ENCODE data around the gene DIP2C.
"Not testable (repeated sequence)": the region's sequence is repeated elsewhere in the genome, so short reads cannot be mapped to it uniquely, and the experiment has no call there.

Gene DIP2C

DNA sequence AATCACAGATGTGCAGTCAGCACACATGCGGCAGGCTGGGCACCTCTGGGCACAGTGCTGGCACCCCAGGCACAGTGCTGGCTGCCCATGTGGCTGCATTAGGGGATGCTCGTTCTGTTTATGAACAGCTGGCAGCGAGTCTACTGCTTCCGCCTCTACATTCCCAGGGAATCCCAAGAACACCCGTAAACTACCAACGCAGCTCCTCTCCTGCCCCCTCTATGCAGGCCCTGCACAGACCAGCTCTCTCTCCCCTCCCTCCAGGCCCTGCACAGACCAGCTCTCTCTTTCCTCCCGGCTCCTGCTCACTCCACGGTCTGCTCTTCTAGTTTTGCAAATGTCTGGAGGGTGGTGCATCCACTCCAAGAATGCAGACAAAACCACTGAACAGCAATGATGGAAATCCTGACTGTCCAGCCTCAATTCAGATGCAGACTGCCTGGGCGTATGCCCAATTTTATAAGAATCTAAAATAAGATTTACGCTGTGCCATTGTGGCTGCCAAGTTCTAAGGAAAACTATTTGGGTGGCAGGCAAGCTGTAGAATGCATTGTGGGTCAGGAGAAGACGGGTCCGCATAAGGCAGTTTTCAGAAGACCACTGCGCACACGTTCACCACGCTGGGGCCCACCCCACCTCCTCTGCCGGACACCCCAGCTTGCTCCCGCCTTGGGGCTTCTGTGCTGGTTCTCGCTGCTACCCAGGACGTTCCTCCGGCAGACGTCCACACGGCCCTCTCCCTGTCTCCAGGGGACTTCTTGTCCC is 319.6 kb downstream of the DIP2C start:
- H3K9ac ChIP-seq (ENCODE audit: low read depth in 1 of 2, low read length in 2 of 2): no peak overlapping the region

DNA sequence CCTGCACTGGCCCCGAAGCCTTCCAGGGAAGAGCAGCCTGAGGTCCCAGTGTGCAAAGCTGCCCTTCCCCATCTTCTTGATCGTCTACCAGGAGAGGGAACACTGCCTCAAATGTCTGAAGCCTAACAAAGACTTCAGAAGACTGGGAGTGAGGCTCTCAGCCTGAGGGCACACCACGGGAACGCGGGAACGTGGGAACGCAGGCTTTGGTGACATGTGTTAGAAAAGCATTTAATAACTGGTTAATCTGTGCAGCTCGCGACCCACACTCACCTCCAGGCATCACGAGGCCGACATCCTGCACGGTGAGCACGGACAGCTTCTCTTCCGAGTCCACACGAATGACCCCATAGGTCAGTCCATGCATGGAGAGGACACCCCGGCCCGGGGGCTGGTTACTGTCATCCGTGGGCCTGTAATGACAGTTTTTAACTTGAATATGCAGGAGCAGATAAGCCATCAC is 320.2 kb downstream of the DIP2C start:
- no peaks in the 10 kb centered on the region for H3K27me3 ChIP-seq (ENCODE audit: control insufficient read depth in 2 of 2, insufficient read depth in 2 of 2, low read length in 2 of 2)
- H3K27ac ChIP-seq (ENCODE audit: low read depth in 2 of 2, low read length in 2 of 2): no peak overlapping the region
- peaks cover 5 to 6% of the 10 kb centered on the region in 2 donors for H3K36me3 ChIP-seq (ENCODE audit: control insufficient read depth in 2 of 2, insufficient read depth in 2 of 2, low read length in 2 of 2)
- H3K4me3 ChIP-seq (ENCODE audit: low read length in 2 of 2): no peak overlapping the region
- no peak overlapping the region for H3K9ac ChIP-seq (ENCODE audit: low read depth in 1 of 2, low read length in 2 of 2)
- H3K4me1 ChIP-seq (ENCODE audit: control insufficient read depth in 2 of 2, insufficient read depth in 2 of 2, low read length in 2 of 2): no peaks in the 10 kb centered on the region
- no peaks in the 10 kb centered on the region for H3K9me3 ChIP-seq (ENCODE audit: control insufficient read depth in 2 of 2, low read length in 2 of 2)

More for the DNA sequence above, 319.6 kb downstream of the DIP2C start:
- no peak overlapping the region for H3K27ac ChIP-seq (ENCODE audit: low read depth in 2 of 2, low read length in 2 of 2)
- no peak overlapping the region for H3K4me3 ChIP-seq (ENCODE audit: low read length in 2 of 2)
- H3K9me3 ChIP-seq (ENCODE audit: control insufficient read depth in 2 of 2, low read length in 2 of 2): no peaks in the 10 kb centered on the region
- H3K27me3 ChIP-seq (ENCODE audit: control insufficient read depth in 2 of 2, insufficient read depth in 2 of 2, low read length in 2 of 2): no peaks in the 10 kb centered on the region
- peaks cover 5 to 6% of the 10 kb centered on the region in 2 donors for H3K36me3 ChIP-seq (ENCODE audit: control insufficient read depth in 2 of 2, insufficient read depth in 2 of 2, low read length in 2 of 2)
- H3K4me1 ChIP-seq (ENCODE audit: control insufficient read depth in 2 of 2, insufficient read depth in 2 of 2, low read length in 2 of 2): no peaks in the 10 kb centered on the region

DNA sequence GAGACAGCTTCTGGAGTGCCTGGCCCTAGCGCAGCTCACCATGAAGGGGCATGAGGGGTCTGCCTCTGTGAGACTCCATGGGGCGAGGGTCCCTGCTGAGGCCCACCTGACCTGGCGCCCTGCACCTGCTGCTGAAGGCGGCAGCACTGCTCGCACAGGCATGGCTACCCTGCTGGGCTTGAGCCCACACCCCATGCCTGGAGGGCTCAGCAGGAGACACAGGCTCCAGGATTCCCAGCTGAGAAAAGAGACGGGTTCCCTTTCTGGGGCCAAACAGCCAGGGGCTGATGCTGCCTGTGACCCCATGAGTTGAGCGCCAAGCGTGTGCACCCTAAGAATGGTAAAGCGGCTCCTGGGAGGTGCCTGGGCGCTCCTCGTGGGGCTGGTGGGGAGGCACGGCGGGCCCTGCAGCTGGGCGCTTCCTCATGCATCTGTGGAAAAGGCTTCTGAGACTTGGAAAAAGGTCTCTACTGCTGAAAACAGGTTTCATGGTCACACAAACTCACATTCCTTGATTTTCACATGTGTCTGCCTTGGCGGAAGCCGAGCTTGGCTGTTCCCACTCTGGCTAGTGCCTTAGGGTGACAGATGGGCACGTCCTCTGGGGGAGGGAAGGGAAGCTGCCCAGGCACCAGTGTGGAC is 320.8 kb downstream of the DIP2C start:
- Histone ChIP-seq H3K4me3 (ENCODE audit: low read length in 2 of 2) (no peak overlapping the region), H3K36me3 (ENCODE audit: control insufficient read depth in 2 of 2, insufficient read depth in 2 of 2, low read length in 2 of 2) (peaks cover 5 to 6% of the 10 kb centered on the region in 2 donors), H3K9ac (ENCODE audit: low read depth in 1 of 2, low read length in 2 of 2) (no peak overlapping the region), H3K27ac (ENCODE audit: low read depth in 2 of 2, low read length in 2 of 2) (no peak overlapping the region), H3K27me3 (ENCODE audit: control insufficient read depth in 2 of 2, insufficient read depth in 2 of 2, low read length in 2 of 2) (no peaks in the 10 kb centered on the region), H3K4me1 (ENCODE audit: control insufficient read depth in 2 of 2, insufficient read depth in 2 of 2, low read length in 2 of 2) (no peaks in the 10 kb centered on the region), H3K9me3 (ENCODE audit: control insufficient read depth in 2 of 2, low read length in 2 of 2) (no peaks in the 10 kb centered on the region)

DNA sequence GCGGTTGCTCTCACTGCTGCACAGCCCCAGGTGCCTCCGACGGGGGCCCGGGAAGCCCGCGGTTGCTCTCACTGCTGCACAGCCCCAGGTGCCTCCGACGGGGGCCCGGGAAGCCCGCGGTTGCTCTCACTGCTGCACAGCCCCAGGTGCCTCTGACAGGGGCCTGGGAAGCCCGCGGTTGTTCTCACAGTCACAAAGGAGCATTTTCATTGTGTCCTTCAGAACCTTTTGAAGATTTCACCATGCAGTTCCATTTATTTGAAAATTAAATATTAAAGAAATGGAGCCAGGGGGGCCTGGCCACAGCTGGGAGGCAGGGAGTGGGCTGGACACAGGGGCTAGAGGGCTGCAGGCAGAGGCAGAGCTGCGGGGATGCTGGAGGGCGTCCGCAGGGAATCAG is 321.4 kb downstream of the DIP2C start:
- not testable (repeated sequence) for H3K27ac ChIP-seq (ENCODE audit: low read depth in 2 of 2, low read length in 2 of 2); H3K27me3 ChIP-seq (ENCODE audit: control insufficient read depth in 2 of 2, insufficient read depth in 2 of 2, low read length in 2 of 2); H3K9ac ChIP-seq (ENCODE audit: low read depth in 1 of 2, low read length in 2 of 2); H3K36me3 ChIP-seq (ENCODE audit: control insufficient read depth in 2 of 2, insufficient read depth in 2 of 2, low read length in 2 of 2); H3K4me3 ChIP-seq (ENCODE audit: low read length in 2 of 2); H3K9me3 ChIP-seq (ENCODE audit: control insufficient read depth in 2 of 2, low read length in 2 of 2); H3K4me1 ChIP-seq (ENCODE audit: control insufficient read depth in 2 of 2, insufficient read depth in 2 of 2, low read length in 2 of 2)

DNA sequence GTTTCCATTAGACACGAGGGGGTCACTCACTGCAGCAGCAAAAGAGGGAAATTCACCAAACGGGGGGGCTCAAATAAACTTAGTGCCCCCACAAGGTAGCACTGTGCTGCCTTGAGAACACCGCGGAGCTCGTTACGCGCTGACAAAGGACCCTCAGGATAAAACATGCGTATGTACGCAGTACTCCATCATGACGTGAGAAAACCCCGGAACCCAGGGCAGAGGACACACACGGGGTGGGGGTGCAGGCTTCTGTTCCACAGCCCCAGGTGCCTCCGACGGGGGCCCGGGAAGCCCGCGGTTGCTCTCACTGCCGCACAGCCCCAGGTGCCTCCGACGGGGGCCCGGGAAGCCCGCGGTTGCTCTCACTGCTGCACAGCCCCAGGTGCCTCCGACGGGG is 321.8 kb downstream of the DIP2C start:
- peaks cover 12% of the 10 kb centered on the region in 2 donors for H3K36me3 ChIP-seq (ENCODE audit: control insufficient read depth in 2 of 2, insufficient read depth in 2 of 2, low read length in 2 of 2)
- H3K9ac ChIP-seq (ENCODE audit: low read depth in 1 of 2, low read length in 2 of 2): no peak overlapping the region
- H3K4me3 ChIP-seq (ENCODE audit: low read length in 2 of 2): no peak overlapping the region
- no peaks in the 10 kb centered on the region for H3K4me1 ChIP-seq (ENCODE audit: control insufficient read depth in 2 of 2, insufficient read depth in 2 of 2, low read length in 2 of 2)
- H3K9me3 ChIP-seq (ENCODE audit: control insufficient read depth in 2 of 2, low read length in 2 of 2): no peaks in the 10 kb centered on the region
- H3K27ac ChIP-seq (ENCODE audit: low read depth in 2 of 2, low read length in 2 of 2): no peak overlapping the region
- no peaks in the 10 kb centered on the region for H3K27me3 ChIP-seq (ENCODE audit: control insufficient read depth in 2 of 2, insufficient read depth in 2 of 2, low read length in 2 of 2)

DNA sequence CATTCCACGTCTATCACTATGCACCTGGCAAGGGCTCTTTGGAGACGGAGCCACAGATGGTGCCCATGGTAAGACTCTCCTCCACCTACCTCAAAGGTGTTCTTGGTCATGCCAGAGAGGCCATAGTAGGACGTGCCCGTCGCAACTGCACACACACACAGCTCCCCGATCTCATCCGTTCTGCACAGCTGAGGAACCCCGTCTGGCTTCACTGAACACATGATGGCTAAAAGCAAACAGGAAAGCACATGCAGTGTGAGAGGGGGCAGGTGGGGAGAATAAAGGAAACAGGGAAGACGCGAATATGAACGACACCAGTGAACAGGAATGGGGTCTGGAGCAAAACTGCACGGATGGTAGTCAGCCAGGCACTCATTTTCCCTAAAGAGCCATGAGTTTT is 323.3 kb downstream of the DIP2C start:
- H3K9ac ChIP-seq (ENCODE audit: low read depth in 1 of 2, low read length in 2 of 2): no peak overlapping the region
- H3K27me3 ChIP-seq (ENCODE audit: control insufficient read depth in 2 of 2, insufficient read depth in 2 of 2, low read length in 2 of 2): no peaks in the 10 kb centered on the region
- no peaks in the 10 kb centered on the region for H3K4me1 ChIP-seq (ENCODE audit: control insufficient read depth in 2 of 2, insufficient read depth in 2 of 2, low read length in 2 of 2)
- H3K36me3 ChIP-seq (ENCODE audit: control insufficient read depth in 2 of 2, insufficient read depth in 2 of 2, low read length in 2 of 2): peaks cover 16% of the 10 kb centered on the region in 2 donors
- H3K27ac ChIP-seq (ENCODE audit: low read depth in 2 of 2, low read length in 2 of 2): no peak overlapping the region
- H3K4me3 ChIP-seq (ENCODE audit: low read length in 2 of 2): no peak overlapping the region
- no peaks in the 10 kb centered on the region for H3K9me3 ChIP-seq (ENCODE audit: control insufficient read depth in 2 of 2, low read length in 2 of 2)

DNA sequence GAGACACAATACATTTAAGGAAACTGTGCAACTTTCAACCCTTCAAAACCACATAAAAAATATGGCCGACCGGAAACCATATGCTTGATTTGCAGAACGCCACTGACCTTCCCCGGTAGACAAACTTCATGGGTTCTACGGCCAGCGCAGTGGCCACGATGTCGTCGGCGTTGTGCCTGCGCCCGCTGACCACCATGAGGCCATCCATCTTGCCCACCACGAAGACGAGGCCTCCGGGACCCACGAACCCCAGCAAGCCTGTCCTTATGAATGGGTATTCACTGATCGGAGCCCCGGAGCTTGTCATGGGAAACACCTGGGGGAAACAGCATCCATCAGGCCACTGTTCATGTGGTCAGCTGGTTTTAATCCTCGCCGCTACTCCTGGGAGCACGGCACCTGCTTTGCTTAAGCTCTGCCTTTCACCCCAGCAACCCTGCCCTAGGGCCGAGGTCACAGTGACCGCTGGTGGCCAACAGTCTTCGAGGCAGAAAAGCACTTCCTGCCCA is 325.1 kb downstream of the DIP2C start:
- Histone ChIP-seq H3K4me3 (ENCODE audit: low read length in 2 of 2) (no peak overlapping the region), H3K4me1 (ENCODE audit: control insufficient read depth in 2 of 2, insufficient read depth in 2 of 2, low read length in 2 of 2) (no peaks in the 10 kb centered on the region), H3K27me3 (ENCODE audit: control insufficient read depth in 2 of 2, insufficient read depth in 2 of 2, low read length in 2 of 2) (no peaks in the 10 kb centered on the region), H3K27ac (ENCODE audit: low read depth in 2 of 2, low read length in 2 of 2) (no peak overlapping the region), H3K9me3 (ENCODE audit: control insufficient read depth in 2 of 2, low read length in 2 of 2) (no peaks in the 10 kb centered on the region), H3K36me3 (ENCODE audit: control insufficient read depth in 2 of 2, insufficient read depth in 2 of 2, low read length in 2 of 2) (peaks cover 14 to 21% of the 10 kb centered on the region in 2 donors), H3K9ac (ENCODE audit: low read depth in 1 of 2, low read length in 2 of 2) (no peak overlapping the region)

DNA sequence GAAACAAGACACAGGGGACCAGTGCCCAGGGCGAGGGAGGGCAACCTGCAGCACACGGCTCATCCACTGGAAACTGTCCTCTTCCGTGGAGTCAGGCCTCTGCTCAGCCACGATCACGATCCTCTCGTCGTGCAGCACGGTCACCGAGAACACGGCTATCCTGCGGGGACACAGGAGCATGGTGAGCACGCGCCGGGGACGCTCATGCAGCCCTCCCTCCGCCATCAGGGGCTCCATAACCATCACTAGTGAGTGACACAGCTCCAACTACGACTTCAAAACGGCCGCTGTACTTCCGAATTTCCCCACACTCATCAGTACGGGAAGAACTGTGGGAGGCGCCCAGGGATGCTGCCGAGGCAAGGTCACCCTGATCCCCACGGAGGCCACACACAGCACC is 326.3 kb downstream of the DIP2C start:
- H3K27me3 ChIP-seq (ENCODE audit: control insufficient read depth in 2 of 2, insufficient read depth in 2 of 2, low read length in 2 of 2): no peaks in the 10 kb centered on the region
- H3K4me3 ChIP-seq (ENCODE audit: low read length in 2 of 2): no peak overlapping the region
- H3K9me3 ChIP-seq (ENCODE audit: control insufficient read depth in 2 of 2, low read length in 2 of 2): no peaks in the 10 kb centered on the region
- no peaks in the 10 kb centered on the region for H3K4me1 ChIP-seq (ENCODE audit: control insufficient read depth in 2 of 2, insufficient read depth in 2 of 2, low read length in 2 of 2)
- H3K27ac ChIP-seq (ENCODE audit: low read depth in 2 of 2, low read length in 2 of 2): no peak overlapping the region
- H3K36me3 ChIP-seq (ENCODE audit: control insufficient read depth in 2 of 2, insufficient read depth in 2 of 2, low read length in 2 of 2): peaks cover 18 to 21% of the 10 kb centered on the region in 2 donors
- no peak overlapping the region for H3K9ac ChIP-seq (ENCODE audit: low read depth in 1 of 2, low read length in 2 of 2)

DNA sequence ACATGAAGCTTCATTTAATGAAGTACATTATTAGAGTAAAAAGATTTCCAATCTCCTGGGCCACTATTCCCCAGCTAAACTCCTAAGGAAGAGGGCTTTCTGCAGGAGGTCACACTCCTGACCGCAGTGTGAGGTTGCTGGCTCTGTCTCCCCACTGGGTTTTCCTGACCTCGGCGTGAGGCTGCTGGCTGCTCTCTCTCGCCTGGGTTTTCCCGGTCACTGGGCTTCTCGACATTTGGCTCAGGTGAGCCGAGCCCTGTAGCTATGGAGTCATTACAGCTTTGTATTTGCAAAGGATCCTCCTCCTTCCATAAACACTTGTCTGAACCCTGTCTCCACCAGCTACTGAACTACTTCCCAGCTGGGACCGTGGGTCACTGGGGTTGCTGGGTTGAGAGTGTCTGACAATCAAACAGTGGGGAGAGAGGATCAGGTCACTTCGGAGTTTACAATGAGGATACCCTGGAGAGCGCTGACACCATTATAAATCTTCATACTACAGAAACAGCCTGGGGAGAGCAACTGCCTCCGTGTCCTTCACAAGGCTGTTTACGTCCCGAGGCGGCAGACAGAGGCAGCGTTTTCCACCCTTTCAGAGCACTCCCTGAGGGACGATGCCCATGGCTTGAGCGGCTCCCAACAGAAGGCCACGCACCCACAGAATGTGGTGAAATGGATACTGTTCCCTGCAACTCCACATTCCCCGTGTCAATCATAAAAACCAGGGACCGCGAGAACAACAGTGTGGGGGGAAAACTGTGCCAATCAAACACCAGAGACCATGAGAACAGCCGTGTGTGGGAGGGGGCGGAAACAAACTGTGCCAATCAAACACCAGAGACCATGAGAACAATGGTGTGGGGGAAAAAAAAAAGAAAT is 328.0 kb downstream of the DIP2C start:
- Histone ChIP-seq H3K27me3 (ENCODE audit: control insufficient read depth in 2 of 2, insufficient read depth in 2 of 2, low read length in 2 of 2) (no peaks in the 10 kb centered on the region), H3K27ac (ENCODE audit: low read depth in 2 of 2, low read length in 2 of 2) (no peak overlapping the region), H3K4me3 (ENCODE audit: low read length in 2 of 2) (no peak overlapping the region), H3K9ac (ENCODE audit: low read depth in 1 of 2, low read length in 2 of 2) (no peak overlapping the region), H3K36me3 (ENCODE audit: control insufficient read depth in 2 of 2, insufficient read depth in 2 of 2, low read length in 2 of 2) (peaks cover 18 to 23% of the 10 kb centered on the region in 2 donors), H3K4me1 (ENCODE audit: control insufficient read depth in 2 of 2, insufficient read depth in 2 of 2, low read length in 2 of 2) (no peaks in the 10 kb centered on the region), H3K9me3 (ENCODE audit: control insufficient read depth in 2 of 2, low read length in 2 of 2) (no peaks in the 10 kb centered on the region)

DNA sequence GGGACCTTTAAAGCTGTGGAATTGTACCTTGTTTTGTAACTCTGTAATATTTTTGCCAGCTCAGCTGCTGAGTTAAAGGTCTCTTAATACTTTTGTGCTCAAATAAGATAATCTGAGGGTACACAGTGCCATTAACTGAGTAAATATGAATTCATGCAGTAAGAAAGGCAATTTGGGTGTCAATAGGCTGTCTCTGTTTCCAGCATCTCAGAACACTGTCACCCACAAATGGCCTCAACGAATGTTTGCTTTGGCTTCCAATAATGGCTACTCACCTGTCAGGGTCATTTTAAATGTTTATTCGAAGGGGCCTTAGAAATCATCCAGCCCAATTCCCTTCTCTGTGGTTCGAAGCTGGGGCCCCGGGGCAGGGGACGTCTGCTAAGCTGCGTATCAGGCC is 328.8 kb downstream of the DIP2C start:
- Histone ChIP-seq H3K36me3 (ENCODE audit: control insufficient read depth in 2 of 2, insufficient read depth in 2 of 2, low read length in 2 of 2) (peaks cover 17 to 18% of the 10 kb centered on the region in 2 donors), H3K4me3 (ENCODE audit: low read length in 2 of 2) (no peak overlapping the region), H3K27ac (ENCODE audit: low read depth in 2 of 2, low read length in 2 of 2) (no peak overlapping the region)

More for the DNA sequence above, 328.8 kb downstream of the DIP2C start:
- Histone ChIP-seq H3K9me3 (ENCODE audit: control insufficient read depth in 2 of 2, low read length in 2 of 2) (no peaks in the 10 kb centered on the region), H3K27me3 (ENCODE audit: control insufficient read depth in 2 of 2, insufficient read depth in 2 of 2, low read length in 2 of 2) (no peaks in the 10 kb centered on the region), H3K9ac (ENCODE audit: low read depth in 1 of 2, low read length in 2 of 2) (no peak overlapping the region), H3K4me1 (ENCODE audit: control insufficient read depth in 2 of 2, insufficient read depth in 2 of 2, low read length in 2 of 2) (no peaks in the 10 kb centered on the region)

Measured in mucosa of rectum (tissue), 2 donors.